HG03521 (cell line): ENCODE data around the gene NLK.
"Not testable (repeated sequence)": the region's sequence is repeated elsewhere in the genome, so short reads cannot be mapped to it uniquely, and the experiment has no call there.

Experiments
- ATAC-seq: cut with Tn5 transposase; IDR thresholded peaks from one replicate; pipeline ENCODE4 v1.9.1; 2021; ENCODE audit warnings: mild to moderate bottlenecking, moderate library complexity; ENCODE audit not compliant: unreplicated experiment

NLK gene

DNA sequence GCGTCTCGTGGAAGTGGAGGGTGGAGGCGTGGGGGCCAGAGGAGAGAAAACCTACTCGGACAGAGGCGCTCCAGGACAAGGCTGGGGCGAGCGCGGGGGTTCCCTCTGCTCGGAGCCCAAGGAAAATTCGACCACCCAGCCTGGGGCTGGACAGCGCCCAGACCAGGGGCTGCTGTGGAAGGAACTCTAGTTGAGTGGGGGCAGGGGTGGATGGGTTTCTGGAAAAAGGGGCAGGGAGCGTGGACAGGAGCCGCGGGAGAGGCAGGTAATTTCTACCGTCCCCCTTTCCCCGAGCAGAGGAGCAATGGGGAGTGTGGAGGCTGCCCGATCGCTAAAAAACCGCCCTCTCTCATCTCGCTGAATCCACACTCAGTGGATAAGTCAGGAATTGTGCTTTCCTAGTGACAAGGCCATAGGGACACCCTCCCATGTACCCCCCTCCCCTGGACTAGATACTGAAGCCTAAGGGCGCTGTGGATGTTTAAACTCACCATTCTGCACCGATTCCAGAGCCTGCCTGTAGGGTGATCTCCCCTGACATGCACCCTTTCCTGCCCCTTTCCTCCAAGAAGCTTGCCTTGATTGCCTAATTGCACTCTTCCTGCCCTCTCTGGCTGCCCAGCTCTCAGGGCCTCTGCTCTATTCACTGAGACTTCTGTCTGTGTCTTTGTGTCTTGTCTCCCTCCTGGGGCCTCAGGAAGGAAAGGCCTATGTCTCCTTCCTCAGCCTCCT lies 185.8 kb downstream of the NLK start:
- ATAC-seq, result no peak

DNA sequence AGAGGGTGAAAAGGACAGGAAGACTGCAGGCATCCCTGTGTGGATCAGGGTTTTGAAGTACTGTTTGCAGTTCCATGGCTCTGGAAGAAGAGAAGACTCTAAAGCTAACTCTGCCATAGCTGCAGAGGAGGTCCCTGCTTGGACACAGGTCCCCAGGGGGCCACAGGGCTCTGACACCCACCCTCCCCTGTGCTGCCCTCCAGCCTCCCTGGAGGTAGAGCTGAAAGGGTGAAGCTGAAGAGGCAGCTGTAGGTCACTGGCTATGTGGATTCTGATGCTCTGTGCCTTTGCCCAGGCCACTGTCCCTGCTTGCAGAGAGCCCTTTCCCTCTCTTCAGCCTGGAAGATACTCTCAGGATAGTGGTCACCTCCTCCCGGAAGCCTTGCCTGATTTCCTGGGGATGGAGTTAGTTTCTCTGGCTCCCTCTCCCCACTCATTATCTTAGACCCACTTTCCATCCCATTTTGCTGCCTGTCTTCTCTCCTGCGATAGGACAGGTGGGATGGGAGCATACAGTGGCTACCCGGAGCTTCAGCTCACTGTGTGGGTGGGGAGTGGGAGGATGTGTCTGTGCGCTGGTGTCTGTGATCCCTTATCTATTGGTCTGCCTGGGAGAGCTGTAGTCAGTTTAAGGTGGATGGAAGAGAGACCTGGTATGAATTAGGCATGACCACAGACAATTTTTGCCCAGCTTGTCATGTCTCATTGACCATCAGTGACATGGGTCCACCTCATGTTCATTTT lies 186.7 kb downstream of the NLK start:
- ATAC-seq, result no peak

DNA sequence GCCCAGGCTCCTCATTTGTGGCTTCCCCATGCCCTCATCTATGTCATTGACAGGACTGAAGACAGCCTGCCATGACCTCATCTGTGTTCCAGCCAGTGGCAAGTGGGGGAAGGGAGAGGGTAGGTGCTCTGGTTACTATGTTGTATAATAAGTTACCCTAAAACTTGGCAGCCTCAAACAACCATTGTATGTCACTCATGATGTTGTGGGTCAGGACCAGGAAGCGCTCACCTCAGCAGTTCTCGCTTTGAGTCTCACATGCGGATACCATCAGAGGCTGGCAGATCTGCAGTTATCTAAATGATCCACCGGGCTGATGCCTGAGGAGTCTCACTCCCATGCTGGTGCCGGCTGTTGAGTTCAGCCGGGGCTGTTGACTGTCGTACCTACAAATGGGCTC lies 187.5 kb downstream of the NLK start:
- no peak for ATAC-seq

DNA sequence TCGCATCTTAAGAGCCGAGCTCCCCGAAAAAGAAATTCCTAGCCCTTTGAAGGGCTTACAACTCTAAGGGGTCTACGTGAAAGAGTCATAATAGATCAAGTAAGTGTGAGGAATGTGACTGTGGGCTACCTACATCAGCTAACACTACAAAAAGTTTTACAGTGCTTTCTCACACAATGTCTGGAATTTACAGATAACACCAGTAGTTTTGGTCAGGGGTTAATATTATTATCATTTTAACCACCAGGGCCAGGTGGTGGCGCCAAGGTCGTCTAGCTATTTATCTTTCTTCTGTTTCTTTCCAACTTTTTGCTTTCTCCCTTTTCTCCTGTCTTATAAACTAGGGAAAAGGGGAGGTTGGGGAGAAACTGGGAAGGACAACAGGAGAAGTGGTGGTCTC lies 188.1 kb downstream of the NLK start:
- ATAC-seq, result not testable (repeated sequence)

- not testable (repeated sequence) for ATAC-seq
Observed at GRCh38 chr17:28231624-28232023, 189.1 kb downstream of the NLK start.

GRCh38 chr17:28232966-28233870 lies 190.7 kb downstream of the NLK start:
- not testable (repeated sequence) for ATAC-seq

DNA sequence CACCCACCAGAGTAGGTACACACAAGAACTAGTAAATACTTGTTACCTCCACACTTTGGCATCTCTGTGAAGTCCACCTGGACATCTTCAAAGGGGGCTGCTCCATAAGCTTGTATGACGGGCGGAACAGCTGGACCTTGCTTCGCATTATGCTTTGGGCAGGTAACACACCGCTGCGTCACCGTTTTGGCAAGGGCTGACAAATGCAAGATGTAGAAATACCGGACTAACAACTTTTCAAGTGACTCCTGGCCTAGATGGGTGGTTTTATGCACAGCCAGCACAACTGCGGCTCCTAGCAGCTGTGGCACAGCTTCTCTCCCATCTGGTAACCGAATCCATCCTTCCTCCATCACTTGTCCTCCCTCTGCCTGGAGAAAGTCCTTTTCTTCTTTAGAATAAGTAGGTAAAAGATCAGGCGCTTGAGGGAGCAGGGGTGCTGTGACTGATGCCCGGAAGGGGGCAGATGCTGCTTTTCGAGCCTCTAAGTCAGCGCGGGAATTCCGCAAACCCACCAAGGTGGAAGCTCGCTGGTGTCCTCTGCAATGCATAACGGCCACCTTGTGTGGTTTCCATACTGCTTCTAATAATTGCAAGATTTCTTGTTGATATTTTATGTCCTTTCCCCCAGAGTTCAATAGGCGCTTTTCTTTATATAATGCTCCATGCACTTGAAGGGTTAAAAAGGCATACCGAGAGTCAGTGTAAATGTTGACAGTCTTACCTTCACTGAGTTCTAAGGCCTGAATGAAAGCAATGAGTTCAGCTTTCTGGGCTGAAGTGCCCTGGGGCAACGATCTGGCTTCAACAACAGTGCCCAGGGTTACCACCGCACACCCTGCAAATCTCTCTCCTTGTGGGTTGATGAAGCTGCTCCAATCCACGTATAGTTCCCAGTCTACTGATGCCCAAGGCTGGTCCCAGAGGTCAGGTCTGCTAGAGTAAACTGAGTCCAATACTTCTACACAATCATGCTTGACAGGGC lies 191.7 kb downstream of the NLK start:
- ATAC-seq, result not testable (repeated sequence)

- ATAC-seq, result not testable (repeated sequence)
Observed at GRCh38 chr17:28235066-28235700, 192.7 kb downstream of the NLK start.

- not testable (repeated sequence) for ATAC-seq
Observed at GRCh38 chr17:28236033-28236653, 193.7 kb downstream of the NLK start.

- not testable (repeated sequence) for ATAC-seq
Observed at GRCh38 chr17:28238547-28239270, 196.2 kb downstream of the NLK start.

DNA sequence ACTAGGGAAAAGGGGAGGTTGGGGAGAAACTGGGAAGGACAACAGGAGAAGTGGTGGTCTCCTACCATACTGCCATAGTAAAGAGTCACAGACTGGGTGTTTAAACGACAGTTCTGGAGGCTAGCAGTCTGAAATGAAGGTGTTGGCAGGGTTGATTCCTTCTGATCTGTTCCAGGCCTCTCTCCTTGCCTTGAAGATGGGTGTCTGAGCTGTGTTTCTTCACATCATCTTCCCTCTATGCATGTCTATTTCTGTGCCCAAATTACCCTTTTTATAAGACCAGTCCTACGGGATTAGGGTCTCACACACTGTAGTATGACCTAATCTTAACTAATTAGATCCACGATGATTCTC lies 196.8 kb downstream of the NLK start:
- ATAC-seq, result no peak

GRCh38 chr17:28240688-28241340 lies 198.3 kb downstream of the NLK start:
- no peak for ATAC-seq

GRCh38 chr17:28242791-28243190 lies 200.3 kb downstream of the NLK start:
- ATAC-seq, result no peak

DNA sequence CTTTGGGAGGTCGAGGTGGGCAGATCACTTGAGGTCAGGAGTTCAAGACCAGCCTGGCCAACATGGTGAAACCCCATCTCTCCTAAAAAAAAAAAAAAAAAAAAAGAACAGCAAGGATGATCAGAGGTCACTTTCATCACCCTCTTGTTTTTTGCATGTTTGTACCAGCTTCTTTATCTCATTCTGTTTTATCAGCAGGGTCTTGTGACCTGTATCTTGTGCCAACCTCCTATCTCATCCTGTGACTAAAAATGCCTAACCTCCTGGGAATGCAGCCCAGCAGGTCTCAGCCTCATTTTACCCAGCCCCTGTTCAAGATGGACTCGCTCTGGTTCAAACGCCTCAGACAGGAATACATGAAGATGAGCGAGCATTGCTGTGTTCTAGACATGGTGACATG lies 200.8 kb downstream of the NLK start:
- not testable (repeated sequence) for ATAC-seq

DNA sequence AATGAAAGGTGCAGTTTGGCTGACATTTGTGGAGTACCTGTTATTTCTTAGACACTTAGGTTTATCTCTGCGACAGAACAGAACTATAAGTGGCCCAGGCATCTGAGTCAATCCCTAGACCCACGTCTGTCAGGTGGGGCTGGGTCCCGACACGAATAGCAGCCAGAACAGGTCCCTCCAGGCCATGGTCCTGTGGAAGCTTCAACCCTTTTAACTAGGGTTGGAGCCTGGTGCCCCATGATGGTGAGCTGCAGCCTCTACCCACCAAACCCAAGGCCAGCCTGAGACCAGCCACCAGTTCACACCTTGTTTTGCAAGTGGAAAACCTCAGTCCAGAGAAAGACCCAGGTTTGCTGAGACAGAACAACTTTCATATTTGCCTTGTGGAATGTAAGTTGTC lies 202.0 kb downstream of the NLK start:
- no peak for ATAC-seq
